Stimulated activated CD4-positive, alpha-beta T cell treated with anti-CD3 and anti-CD28 coated beads, Interleukin-15, amount 100 ng/mL, for 48 hours (primary cell): ENCODE data around the gene ENTHD1.
A peak's percentile ranks its signal among the peaks of the same experiment; 100 is the strongest.
"Not testable (repeated sequence)": the region's sequence is repeated elsewhere in the genome, so short reads cannot be mapped to it uniquely, and the experiment has no call there.

Experiments used
- DNase-seq, 2 donors: peaks; one replicate each; pipeline ENCODE4 v3.0.0-alpha.2; 2020; ENCODE audit warnings: low read depth in 2 of 2

ENTHD1 gene

GRCh38 chr22:39924286-39924685 is 30.7 kb upstream of the ENTHD1 start:
- DNase-seq = no peak

- no peak for DNase-seq
Measured at GRCh38 chr22:39923696-39924095, 30.1 kb upstream of the ENTHD1 start.

- DNase-seq = peak; percentile 61 to 65
Measured at GRCh38 chr22:39920134-39920743, 26.7 kb upstream of the ENTHD1 start.

- no peak for DNase-seq
Measured at GRCh38 chr22:39917776-39918495, 24.4 kb upstream of the ENTHD1 start.

- no peak for DNase-seq
Measured at GRCh38 chr22:39917197-39917643, 23.7 kb upstream of the ENTHD1 start.

- DNase-seq = no peak
Measured at GRCh38 chr22:39916496-39916895, 22.9 kb upstream of the ENTHD1 start.

GRCh38 chr22:39915295-39915726 is 21.8 kb upstream of the ENTHD1 start:
- DNase-seq = no peak

- no peak for DNase-seq
Measured at GRCh38 chr22:39914584-39914983, 21.0 kb upstream of the ENTHD1 start.

- no peak for DNase-seq
Measured at GRCh38 chr22:39913886-39914285, 20.3 kb upstream of the ENTHD1 start.

- no peak for DNase-seq
Measured at GRCh38 chr22:39913321-39913720, 19.8 kb upstream of the ENTHD1 start.

GRCh38 chr22:39910876-39911613 is 17.5 kb upstream of the ENTHD1 start:
- DNase-seq = no peak

GRCh38 chr22:39908737-39909136 is 15.2 kb upstream of the ENTHD1 start:
- peak in 1 of 2 donors; percentile 41 for DNase-seq

GRCh38 chr22:39908136-39908535 is 14.6 kb upstream of the ENTHD1 start:
- DNase-seq = no peak

- DNase-seq = no peak
Measured at GRCh38 chr22:39907605-39908097, 14.1 kb upstream of the ENTHD1 start.

GRCh38 chr22:39907047-39907446 is 13.5 kb upstream of the ENTHD1 start:
- DNase-seq = peak in 1 of 2 donors; percentile 41

- no peak for DNase-seq
Measured at GRCh38 chr22:39906207-39906606, 12.6 kb upstream of the ENTHD1 start.

- no peak for DNase-seq
Measured at GRCh38 chr22:39905687-39906086, 12.1 kb upstream of the ENTHD1 start.

- no peak for DNase-seq
Measured at GRCh38 chr22:39904862-39905261, 11.3 kb upstream of the ENTHD1 start.

GRCh38 chr22:39904024-39904423 is 10.5 kb upstream of the ENTHD1 start:
- not testable (repeated sequence) for DNase-seq

- DNase-seq = no peak
Measured at GRCh38 chr22:39901565-39902146, 8.1 kb upstream of the ENTHD1 start.

GRCh38 chr22:39900306-39901227 is 7.0 kb upstream of the ENTHD1 start, which contains the start of gene GRAP2:
Gene GRAP2, plus strand, starts transcription at chr22:39901084. Its CDS starts 46,023 bp downstream, at chr22:39947107.
- peak; percentile 43 to 52 for DNase-seq
